HFF-Myc (cell line): ENCODE results near the gene METTL8.

Source experiments
- DNase-seq: peaks from one replicate; pipeline ENCODE4 v3.0.0-alpha.2; 2011; ENCODE audit warnings: low read depth; ENCODE audit errors: extremely low read depth
- H3K4me3 ChIP-seq: replicated peaks from 2 replicates; pipeline ENCODE4 v1.5.1; 2011; ENCODE audit warnings: low read depth, mild to moderate bottlenecking, control low read depth, low read length
- TF ChIP-seq, protein P1 (sequence below): IDR thresholded peaks from 2 replicates; pipeline ENCODE4 v1.5.1; 2012; ENCODE audit warnings: mild to moderate bottlenecking, low read depth, low read length, control low read depth; ENCODE audit errors: missing control alignments

METTL8 gene

DNA sequence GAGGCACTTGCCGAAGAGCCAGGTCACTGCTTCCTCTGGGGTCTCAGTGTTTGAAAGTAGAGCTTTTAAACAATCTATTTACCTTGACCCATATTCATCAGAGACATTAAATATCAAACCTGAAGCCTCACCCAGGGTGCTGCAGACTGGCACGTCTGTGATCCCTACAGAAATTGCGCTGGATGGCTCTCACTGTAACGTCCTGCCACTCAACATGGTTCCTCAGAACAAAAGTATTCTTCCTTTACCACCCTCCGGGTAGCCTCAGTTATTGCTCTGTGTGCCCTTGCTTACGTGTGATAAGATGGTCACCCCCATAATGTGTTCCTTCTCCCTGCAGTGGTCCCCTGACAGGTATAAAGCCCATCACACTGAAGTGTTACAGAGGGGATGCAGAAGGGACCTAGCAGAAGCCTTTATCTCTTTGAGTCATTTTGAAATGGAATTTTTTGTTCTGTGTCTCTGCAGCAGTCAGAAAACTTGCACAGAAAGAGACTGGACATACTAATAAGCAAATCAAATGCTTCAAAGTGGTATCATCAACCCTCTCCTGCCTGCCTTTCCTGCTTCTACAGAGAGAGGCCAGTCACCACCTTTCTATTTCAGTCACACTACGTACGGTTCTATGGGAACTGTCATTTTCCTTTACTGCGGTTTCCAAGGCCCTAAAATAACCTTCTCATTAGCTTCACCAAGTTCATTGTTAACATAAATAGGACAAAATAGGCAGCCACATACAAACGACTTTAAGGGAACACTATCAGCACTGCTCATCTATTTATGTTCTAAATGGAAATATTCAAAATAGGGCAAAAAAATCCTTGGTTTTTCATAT lies 86.8 kb downstream of the METTL8 start:
- no peak for DNase-seq
- H3K4me3 ChIP-seq: no peak overlapping the region
- TF ChIP-seq, protein P1, sequence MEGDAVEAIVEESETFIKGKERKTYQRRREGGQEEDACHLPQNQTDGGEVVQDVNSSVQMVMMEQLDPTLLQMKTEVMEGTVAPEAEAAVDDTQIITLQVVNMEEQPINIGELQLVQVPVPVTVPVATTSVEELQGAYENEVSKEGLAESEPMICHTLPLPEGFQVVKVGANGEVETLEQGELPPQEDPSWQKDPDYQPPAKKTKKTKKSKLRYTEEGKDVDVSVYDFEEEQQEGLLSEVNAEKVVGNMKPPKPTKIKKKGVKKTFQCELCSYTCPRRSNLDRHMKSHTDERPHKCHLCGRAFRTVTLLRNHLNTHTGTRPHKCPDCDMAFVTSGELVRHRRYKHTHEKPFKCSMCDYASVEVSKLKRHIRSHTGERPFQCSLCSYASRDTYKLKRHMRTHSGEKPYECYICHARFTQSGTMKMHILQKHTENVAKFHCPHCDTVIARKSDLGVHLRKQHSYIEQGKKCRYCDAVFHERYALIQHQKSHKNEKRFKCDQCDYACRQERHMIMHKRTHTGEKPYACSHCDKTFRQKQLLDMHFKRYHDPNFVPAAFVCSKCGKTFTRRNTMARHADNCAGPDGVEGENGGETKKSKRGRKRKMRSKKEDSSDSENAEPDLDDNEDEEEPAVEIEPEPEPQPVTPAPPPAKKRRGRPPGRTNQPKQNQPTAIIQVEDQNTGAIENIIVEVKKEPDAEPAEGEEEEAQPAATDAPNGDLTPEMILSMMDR: no peak

DNA sequence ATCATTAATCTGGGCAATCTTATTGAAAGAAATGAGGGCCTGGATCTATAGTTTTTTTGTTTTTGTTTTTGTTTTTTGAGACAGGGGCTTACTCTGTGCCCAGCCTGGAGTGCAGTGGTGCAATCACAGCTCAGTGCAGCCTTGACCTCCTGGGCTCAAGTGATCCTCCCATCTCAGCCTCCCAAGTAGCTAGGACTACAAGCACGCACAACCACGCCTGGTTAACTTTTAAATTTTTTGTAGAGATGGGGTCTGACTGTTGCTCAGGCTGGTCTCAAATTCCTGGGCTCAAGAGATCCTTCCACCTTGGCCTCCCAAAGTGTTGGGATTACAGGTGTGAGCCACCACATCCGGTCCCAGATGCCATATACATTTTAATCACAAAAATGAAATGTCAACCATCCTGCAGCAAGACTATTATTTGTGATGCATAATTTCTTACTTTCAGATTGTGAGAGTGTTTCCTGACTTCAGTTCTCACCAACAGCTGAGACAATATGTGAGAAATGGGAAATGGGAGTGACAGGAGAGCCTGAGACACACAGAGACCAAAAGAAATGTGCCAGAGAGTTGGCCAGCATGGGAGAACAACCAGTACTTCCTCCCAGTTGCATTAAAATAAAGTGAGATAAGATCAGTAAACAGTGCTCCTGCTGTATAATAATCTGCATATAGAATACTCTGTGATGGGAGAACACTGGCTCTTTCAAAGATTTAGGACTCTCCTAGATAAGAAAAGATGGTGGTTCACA lies 87.6 kb downstream of the METTL8 start:
- H3K4me3 ChIP-seq: no peak overlapping the region
- TF ChIP-seq, protein P1: no peak
- DNase-seq: no peak

DNA sequence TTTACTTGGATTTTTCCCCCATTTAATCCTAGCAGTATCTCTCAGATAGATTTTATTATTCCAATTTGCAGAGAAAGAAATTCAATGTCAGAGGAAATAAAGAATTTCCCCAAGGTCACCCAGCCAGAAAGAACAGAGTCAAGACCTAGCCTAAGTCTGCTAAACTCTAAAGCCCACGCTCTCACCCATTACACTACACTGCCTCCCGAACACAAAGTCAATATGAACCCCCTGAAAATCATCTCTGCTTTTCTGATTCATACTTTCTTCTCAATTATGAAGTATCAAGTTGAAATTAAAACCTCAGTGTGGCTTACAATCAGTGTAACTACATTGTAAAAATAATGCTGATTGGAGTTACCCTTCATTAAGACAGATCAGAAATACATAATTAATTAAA lies 89.6 kb downstream of the METTL8 start:
- TF ChIP-seq, protein P1: no peak
- no peak overlapping the region for H3K4me3 ChIP-seq
- no peak for DNase-seq

DNA sequence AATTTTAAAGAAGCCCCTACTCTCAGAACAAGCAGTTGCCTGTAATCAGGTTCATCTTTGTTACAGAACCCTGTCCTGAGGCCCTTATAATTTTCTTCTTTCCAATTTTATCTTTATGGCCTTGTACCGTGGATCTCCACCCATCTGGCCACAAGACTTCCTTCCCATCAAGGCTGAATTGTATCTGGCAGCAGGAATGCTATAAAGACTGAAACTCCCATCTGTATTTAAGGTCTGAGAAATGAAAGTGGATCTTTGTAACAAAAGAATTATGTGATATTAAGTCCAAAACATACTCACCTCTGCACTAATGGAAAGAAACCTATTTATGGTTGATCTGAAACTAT lies 91.8 kb downstream of the METTL8 start:
- TF ChIP-seq, protein P1: no peak
- H3K4me3 ChIP-seq: no peak overlapping the region
- no peak for DNase-seq

DNA sequence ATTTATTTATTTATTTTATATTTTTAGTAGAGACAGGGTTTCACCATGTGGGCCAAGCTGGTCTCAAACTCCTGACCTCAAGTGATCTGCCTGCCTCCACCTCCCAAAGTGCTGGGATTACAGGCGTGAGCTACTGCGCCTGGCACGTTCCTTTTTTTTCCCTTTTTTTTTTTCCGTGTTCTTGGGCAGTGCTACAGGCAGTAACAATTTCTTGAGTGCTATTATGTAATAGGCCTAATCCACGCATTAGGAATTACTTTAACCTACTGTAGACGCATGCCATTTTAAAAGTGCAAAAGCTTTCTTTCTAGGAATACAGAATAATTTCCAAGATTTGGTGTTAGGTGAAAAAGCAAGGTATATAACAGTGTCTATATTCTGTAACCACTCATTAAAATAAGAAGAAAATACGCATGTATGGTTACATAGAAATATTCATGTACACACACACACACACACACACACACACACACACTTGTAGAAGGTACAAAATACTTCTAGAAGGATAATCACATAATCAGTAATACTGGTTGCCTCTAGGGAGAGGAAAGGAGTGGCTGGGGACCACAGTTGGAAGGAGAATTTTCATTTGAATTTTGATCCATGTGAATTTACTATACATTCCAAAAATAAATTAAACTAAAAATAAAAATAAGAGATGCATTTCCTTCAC lies 92.3 kb downstream of the METTL8 start:
- H3K4me3 ChIP-seq: no peak overlapping the region
- TF ChIP-seq, protein P1: no peak
- no peak for DNase-seq

DNA sequence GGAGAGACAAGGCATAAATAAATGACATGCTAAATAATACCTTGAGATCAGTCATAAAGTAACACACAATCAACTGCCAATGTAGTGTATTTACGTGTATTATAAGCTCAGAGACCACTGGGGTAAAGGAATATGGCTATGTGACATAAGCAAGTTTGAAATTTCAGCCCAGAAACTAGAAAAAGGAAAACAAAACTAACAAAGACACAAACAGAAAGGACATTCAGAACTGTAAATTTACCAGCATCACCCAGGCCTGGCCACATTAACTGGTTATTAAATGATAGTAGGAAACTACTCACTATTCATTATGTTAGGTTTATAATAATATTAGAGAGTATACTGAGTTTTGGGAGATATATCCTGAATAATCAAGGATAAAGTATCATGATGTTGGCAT lies 98.8 kb downstream of the METTL8 start:
- H3K4me3 ChIP-seq: no peak overlapping the region
- DNase-seq: no peak
- TF ChIP-seq, protein P1: no peak
